Endometrium (tissue), 2 donors: Measurements from ENCODE around the gene FGF22.

Experiments used
- FAIRE-seq: peaks from 2 replicates; lab custom pipeline; 2012; peaks lifted over from hg19 to GRCh38; lab: Jason Lieb, UNC
- donor health status: control.
- donor health status: control.

The FGF22 gene

GRCh38 chr19:680287-681028 lies 40.8 kb downstream of the FGF22 start:
- no peak for FAIRE-seq

DNA sequence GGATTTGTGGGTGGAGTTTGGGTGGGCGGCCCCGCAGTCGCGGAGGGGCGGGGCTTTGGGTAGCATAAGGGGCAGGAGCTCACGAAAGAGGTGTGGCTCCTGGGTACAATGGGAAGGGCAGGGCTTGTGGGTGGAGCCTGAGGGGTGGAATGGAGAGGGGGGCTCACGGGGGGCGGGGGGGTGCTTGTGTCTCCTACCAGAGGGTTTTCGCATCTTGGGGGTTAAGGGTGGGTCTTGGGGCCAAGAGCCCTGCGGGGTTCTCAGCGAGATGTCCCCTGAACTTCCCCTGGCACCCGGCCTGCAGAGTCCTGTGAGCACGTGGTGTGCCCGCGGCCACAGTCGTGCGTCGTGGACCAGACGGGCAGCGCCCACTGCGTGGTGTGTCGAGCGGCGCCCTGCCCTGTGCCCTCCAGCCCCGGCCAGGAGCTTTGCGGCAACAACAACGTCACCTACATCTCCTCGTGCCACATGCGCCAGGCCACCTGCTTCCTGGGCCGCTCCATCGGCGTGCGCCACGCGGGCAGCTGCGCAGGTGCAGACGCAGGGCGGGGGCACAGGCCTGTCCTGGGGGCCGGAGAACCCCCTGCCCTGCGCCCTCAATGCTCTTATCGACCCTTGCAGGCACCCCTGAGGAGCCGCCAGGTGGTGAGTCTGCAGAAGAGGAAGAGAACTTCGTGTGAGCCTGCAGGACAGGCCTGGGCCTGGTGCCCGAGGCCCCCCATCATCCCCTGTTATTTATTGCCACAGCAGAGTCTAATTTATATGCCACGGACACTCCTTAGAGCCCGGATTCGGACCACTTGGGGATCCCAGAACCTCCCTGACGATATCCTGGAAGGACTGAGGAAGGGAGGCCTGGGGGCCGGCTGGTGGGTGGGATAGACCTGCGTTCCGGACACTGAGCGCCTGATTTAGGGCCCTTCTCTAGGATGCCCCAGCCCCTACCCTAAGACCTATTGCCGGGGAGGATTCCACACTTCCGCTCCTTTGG lies 41.6 kb downstream of the FGF22 start:
- no peak for FAIRE-seq

DNA sequence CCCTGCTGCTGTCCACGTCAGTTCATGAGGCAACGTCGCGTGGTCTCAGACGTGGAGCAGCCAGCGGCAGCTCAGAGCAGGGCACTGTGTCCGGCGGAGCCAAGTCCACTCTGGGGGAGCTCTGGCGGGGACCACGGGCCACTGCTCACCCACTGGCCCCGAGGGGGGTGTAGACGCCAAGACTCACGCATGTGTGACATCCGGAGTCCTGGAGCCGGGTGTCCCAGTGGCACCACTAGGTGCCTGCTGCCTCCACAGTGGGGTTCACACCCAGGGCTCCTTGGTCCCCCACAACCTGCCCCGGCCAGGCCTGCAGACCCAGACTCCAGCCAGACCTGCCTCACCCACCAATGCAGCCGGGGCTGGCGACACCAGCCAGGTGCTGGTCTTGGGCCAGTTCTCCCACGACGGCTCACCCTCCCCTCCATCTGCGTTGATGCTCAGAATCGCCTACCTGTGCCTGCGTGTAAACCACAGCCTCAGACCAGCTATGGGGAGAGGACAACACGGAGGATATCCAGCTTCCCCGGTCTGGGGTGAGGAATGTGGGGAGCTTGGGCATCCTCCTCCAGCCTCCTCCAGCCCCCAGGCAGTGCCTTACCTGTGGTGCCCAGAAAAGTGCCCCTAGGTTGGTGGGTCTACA lies 43.1 kb downstream of the FGF22 start:
- no peak for FAIRE-seq

DNA sequence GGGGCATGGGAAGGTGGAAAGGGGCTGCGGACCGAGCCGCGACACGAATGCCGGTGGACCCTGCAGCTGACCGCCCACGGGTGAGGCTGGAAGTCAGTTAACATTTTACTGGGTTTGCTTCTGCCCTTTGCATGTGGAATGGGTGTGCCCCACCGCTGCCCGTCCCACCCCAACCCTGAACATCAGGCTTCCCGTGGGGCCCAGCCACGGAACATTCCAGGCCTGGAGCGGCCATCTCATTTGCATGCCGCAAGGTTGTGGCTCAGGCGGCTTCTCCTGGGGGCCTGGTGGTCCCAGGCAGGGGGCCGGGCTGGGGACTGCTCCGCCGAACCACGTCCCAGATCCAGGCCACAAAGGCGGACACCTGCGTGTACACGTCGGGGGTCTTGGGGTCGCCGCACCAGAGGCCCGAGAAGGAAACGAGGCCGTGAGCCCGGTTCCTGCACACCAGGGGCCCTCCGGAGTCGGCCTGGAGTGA lies 45.8 kb downstream of the FGF22 start:
- FAIRE-seq, result no peak

- FAIRE-seq, result no peak
Observed at GRCh38 chr19:686589-687297, 47.1 kb downstream of the FGF22 start.

DNA sequence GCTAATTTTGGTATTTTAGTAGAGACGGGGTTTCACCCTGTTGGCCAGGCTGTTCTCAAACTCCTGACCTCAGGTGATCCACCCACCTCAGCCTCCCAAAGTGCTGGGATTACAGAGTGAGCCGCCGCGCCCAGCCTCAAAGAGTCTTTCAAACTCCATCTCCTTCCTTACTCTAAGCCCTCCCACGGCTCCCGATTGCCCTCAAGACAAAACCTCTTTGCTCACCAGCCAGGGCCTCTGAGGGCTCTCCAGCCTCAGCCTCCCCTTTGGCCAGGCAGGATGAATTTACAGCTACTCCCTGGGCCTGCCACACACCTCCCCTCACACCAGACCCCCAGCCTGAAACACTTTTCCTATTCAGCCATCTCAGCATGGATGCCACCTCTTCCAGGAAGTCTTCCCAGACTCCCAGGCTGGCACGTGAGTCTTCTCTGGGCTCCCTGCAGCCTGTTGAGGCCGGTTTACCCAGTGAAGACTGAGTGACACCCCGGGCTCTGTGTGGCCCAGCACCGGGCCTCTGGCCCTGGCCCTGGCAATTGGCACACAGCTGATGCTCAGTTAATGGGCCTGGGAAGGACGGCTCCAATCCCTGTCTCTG lies 48.0 kb downstream of the FGF22 start:
- FAIRE-seq, result no peak

DNA sequence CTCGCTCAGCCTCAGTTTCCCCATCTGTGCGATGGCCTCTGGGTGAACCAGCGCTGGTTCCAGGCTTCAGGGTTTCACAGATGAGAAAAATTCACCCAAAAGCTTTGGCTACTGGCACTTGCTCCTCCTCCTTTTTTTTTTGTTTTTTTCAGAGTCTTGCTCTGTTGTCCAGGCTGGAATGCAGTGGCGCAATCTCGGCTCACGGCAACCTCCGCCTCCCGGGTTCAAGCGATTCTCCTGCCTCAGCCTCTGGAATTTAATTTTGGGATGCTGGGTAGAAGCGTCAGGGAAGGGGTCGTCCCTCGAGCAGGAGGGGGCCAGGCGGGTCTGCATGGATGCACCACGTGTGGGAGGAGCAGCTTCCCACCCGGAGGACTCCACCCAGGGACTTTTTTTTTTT lies 48.5 kb downstream of the FGF22 start:
- FAIRE-seq, result no peak

GRCh38 chr19:688992-689391 lies 49.3 kb downstream of the FGF22 start:
- FAIRE-seq, result no peak

- FAIRE-seq, result no peak
Observed at GRCh38 chr19:690203-690602, 50.5 kb downstream of the FGF22 start.
